SK-N-SH (cell line): ENCODE measurements around the gene L3MBTL2.

Experiments used
- ELF1 ChIP-seq: IDR thresholded peaks from 2 replicates; pipeline ENCODE4 v1.4.0; 2012
- EP300 ChIP-seq, 2 experiments: IDR thresholded peaks; 2 replicates each; pipeline versions ENCODE4 v1.4.0 to v1.6.1; 2012; ENCODE audit warnings: borderline replicate concordance in 1 of 2, low read depth in 1 of 2, low read length in 1 of 2
- EZH2phosphoT487 ChIP-seq: fragments of 200-600 bp; sonication (generic); IDR thresholded peaks from 2 replicates; pipeline ENCODE4 v1.6.1; 2017; ENCODE audit warnings: low read depth, mixed run types, mild to moderate bottlenecking, antibody characterized with exemption, moderate library complexity, borderline replicate concordance
- JUND ChIP-seq: IDR thresholded peaks from 2 replicates; pipeline ENCODE4 v1.4.0; 2012
- POLR2AphosphoS5 ChIP-seq: IDR thresholded peaks from 2 replicates; pipeline ENCODE4 v1.6.1; 2012; ENCODE audit warnings: low read depth, low read length
- RFX5 ChIP-seq: IDR thresholded peaks from 2 replicates; pipeline ENCODE4 v1.6.1; 2012; ENCODE audit warnings: mild to moderate bottlenecking, improper control_type of control experiment, low read length
- RXRA ChIP-seq: IDR thresholded peaks from 2 replicates; pipeline ENCODE4 v1.4.0; 2012; ENCODE audit warnings: low read depth, mild to moderate bottlenecking, borderline replicate concordance
- SIN3A ChIP-seq: IDR thresholded peaks from 2 replicates; pipeline ENCODE4 v1.6.1; 2012; ENCODE audit warnings: low read depth, mild to moderate bottlenecking, low read length, moderate library complexity, borderline replicate concordance
- TAF1 ChIP-seq: IDR thresholded peaks from 2 replicates; pipeline ENCODE4 v1.6.1; 2012; ENCODE audit warnings: low read depth, mild to moderate bottlenecking, low read length, moderate library complexity, borderline replicate concordance
- YY1 ChIP-seq: IDR thresholded peaks from 2 replicates; pipeline ENCODE4 v1.4.0; 2012; ENCODE audit warnings: low read depth, mild to moderate bottlenecking
- TF ChIP-seq, protein P1 (sequence below): fragments of 200-600 bp; sonication (generic); IDR thresholded peaks from 2 replicates; pipeline ENCODE4 v1.6.1; 2017; ENCODE audit warnings: antibody characterized with exemption, mild to moderate bottlenecking, moderate library complexity
- TF ChIP-seq, protein P2 (sequence below): IDR thresholded peaks from 2 replicates; pipeline ENCODE4; 2012
- TF ChIP-seq, protein P3 (sequence below): fragments of 150-350 bp; IDR thresholded peaks from 2 replicates; pipeline ENCODE4 v1.6.1; 2017; ENCODE audit warnings: antibody characterized with exemption, low read length, low read depth, borderline replicate concordance

- TF ChIP-seq, protein P1, sequence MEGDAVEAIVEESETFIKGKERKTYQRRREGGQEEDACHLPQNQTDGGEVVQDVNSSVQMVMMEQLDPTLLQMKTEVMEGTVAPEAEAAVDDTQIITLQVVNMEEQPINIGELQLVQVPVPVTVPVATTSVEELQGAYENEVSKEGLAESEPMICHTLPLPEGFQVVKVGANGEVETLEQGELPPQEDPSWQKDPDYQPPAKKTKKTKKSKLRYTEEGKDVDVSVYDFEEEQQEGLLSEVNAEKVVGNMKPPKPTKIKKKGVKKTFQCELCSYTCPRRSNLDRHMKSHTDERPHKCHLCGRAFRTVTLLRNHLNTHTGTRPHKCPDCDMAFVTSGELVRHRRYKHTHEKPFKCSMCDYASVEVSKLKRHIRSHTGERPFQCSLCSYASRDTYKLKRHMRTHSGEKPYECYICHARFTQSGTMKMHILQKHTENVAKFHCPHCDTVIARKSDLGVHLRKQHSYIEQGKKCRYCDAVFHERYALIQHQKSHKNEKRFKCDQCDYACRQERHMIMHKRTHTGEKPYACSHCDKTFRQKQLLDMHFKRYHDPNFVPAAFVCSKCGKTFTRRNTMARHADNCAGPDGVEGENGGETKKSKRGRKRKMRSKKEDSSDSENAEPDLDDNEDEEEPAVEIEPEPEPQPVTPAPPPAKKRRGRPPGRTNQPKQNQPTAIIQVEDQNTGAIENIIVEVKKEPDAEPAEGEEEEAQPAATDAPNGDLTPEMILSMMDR, result no peak
- no peak for TF ChIP-seq TAF1
- no peak for TF ChIP-seq RXRA
- no peak for TF ChIP-seq EP300 (IDR thresholded peaks at IDR 0.05; ENCODE audit: borderline replicate concordance in 1 of 2, low read depth in 1 of 2, low read length in 1 of 2)
- no peak for TF ChIP-seq ELF1
- TF ChIP-seq, protein P2, sequence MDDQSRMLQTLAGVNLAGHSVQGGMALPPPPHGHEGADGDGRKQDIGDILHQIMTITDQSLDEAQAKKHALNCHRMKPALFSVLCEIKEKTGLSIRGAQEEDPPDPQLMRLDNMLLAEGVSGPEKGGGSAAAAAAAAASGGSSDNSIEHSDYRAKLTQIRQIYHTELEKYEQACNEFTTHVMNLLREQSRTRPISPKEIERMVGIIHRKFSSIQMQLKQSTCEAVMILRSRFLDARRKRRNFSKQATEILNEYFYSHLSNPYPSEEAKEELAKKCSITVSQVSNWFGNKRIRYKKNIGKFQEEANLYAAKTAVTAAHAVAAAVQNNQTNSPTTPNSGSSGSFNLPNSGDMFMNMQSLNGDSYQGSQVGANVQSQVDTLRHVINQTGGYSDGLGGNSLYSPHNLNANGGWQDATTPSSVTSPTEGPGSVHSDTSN, result no peak
- no peak for TF ChIP-seq POLR2AphosphoS5
- no peak for TF ChIP-seq YY1
- no peak for TF ChIP-seq SIN3A
- TF ChIP-seq EZH2phosphoT487, result no peak
- TF ChIP-seq, protein P3, sequence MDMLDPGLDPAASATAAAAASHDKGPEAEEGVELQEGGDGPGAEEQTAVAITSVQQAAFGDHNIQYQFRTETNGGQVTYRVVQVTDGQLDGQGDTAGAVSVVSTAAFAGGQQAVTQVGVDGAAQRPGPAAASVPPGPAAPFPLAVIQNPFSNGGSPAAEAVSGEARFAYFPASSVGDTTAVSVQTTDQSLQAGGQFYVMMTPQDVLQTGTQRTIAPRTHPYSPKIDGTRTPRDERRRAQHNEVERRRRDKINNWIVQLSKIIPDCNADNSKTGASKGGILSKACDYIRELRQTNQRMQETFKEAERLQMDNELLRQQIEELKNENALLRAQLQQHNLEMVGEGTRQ, result no peak
- no peak for TF ChIP-seq JUND
- TF ChIP-seq RFX5, result no peak
These were observed 75.0 kb downstream of the L3MBTL2 start for GRCh38 chr22:41280065-41280464.
